Measurements from ENCODE around the gene AHNAK.
"Not testable (repeated sequence)": the region's sequence is repeated elsewhere in the genome, so short reads cannot be mapped to it uniquely, and the experiment has no call there.

The AHNAK gene

GRCh38 chr11:62571493-62571892 is 24.9 kb upstream of the AHNAK start:
- DNase-seq, result not testable (repeated sequence)

- DNase-seq, result not testable (repeated sequence)
Measured at GRCh38 chr11:62570903-62571302, 24.3 kb upstream of the AHNAK start.

GRCh38 chr11:62569611-62570010 is 23.0 kb upstream of the AHNAK start:
- DNase-seq, result no peak

DNA sequence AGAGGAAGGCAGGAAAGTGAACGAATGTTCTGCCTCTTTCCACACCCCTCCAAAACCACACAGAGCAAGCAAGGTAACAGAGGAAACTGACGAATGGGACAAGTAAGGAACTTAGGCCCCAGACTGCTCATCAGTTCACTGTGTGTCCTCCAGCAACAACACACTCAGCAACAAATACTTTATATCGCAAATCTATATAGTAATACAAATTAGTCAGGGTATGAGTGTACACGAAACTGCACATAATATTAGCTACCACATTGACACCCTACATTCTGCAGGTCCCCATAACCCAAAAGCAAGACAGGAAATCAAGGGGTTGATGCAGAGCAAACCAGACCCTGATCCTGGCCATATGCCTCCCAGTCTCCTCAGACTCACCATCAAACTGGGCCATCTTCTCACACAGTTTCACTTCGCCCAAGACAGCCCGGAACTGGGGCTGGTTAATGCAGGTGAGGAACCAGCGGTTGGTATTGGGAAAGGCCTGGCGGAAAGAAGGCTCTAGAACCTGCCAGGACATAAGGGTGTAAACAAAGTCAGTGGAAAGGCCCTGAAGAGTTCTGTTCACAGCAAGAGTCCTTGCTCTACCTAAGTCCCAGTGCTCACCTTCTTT is 20.5 kb upstream of the AHNAK start:
- no peak for DNase-seq

DNA sequence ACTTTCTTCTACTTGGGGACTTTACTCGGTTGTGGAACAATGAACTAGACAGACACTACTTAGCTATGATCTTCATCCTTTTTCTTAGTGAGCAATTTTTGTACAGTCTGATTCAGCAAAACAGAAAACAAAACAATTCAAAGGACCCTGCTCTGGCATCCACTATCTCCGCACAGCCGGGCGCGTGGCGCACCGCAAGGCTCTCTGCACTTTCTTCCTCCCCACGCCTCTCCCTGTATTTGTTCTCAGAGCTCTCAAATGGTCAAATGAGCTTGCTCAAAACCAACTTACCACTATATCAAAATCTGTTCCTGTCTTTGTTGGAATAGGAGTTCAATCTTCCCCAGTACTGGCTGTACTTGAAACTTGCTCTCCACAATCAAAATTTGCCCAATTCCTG is 19.6 kb upstream of the AHNAK start:
- DNase-seq, result no peak

GRCh38 chr11:62565100-62565802 is 18.6 kb upstream of the AHNAK start:
- no peak for DNase-seq

DNA sequence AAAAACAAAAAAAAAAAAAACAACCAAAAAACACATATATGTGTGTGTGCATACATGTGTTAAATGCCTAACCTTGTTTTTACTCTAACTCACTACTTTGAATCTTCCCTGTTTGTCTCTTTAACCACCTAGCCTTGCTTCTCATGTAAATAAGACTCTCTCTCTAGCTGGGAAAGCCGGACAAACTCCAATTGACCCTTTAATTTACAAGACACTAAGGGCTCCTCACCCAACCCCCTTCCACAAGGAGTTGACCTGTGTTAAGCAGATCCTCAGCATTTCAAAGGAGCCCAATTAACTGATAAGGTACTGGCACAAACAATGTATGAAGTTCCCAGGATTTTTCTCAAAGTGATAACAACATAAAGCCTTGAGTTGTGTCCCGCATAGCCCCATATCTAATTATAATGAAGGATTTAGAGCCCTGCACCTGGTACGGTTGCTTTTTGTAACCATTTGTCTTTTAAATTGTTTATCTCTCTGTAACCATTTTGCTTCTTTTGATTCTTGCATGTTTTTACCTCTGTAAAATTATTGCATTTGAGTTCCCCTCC is 15.1 kb upstream of the AHNAK start:
- DNase-seq, result not testable (repeated sequence)

DNA sequence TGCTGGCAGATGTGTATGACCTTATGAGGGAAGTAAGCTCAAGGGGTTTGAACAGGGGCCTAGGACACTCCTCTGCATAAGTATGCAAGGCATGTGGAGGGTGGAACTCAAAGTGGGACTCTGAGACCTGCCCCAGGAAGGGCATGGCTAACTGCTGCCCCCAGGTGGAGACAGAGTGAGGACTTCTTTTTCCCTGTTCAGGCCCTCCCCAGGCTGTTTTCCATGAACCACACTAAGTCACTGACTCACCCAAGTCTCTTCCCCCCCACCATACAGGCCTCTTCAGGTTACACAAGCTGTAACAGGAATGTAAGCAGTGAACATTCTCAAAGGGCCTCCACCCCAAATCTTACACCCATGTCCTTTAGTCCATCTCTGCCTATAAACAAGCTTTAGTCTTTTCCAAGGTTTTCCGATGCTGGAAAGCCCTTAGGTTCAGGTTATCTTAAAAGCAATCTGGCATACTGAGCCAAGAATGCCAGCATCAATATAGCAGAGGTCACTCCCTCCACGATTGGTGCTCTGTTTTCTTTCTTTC is 14.0 kb upstream of the AHNAK start:
- peak; percentile 81 for DNase-seq

DNA sequence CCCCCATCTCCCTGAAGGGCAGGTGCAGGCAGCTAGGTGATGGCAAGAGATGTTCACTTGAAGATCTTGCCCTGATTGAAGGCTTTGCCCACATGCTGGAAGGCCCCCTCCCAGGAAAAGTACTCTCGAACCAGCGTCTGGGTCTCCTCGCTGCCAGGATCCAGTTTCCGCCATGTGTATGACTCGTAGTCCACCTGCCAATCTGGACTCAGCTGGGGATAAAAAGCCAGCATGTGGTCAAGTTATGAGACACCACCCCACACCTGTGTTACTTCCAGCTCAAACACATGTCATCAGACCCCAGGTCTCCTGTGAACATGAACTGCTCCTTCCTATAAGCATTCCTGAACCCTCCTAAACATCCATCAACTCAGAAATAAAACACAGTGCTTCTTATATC is 13.0 kb upstream of the AHNAK start:
- not testable (repeated sequence) for DNase-seq

DNA sequence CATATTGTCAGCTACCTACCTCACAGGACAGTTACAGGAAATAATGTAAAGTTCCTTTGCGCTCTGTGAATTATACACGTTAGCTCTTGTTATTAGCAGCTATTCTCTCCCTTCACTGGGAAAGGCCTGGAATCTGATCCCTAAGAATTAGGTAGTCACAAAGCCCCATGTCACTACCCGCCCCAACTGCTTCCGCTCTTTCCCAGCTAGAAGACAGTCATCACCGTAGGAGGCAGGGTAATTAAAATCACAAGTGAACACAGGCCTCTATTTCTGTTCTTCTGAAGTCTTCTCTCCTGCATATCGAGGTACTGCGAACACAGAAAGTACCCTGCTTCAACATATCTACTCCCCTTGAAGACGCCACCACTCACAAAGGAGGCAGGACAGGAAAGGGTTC is 12.6 kb upstream of the AHNAK start:
- no peak for DNase-seq

- no peak for DNase-seq
Measured at GRCh38 chr11:62558669-62559068, 12.1 kb upstream of the AHNAK start.

DNA sequence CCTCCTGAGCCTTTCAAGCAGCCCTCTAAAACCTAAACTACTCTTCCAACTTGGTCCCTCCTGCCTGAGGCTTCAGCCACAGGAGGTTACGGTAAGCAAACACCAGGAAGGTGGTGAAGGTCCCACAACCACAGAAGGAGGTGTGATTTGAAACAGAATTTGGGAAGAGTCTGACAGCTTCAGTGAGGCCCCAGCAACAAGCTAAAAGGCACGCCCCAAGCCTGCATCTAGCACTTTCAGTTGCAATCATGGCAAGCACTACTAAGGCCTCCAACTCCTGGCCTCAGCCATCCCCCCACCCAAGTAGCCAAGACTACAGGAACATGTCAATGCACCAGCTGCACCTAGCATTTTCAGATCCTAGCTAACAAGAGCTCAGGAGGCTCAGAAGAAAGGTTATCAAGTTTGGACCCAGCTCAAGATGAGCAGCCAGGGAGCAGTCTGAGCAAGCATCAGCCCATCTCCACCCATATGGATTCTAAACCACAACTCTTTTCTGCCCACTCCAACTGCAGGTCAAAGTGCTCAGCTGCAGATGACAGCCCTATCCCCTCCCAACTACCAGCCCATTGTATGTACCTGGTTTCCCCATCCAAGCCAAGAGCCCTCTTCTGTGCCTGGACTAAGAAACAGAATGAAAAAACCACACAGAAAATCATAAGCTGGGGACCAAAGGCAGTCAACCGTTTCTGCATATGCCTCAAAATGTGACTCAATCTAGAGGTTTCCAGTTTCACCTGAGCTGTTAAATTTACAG is 10.4 kb upstream of the AHNAK start:
- DNase-seq, result no peak

- DNase-seq, result peak; percentile 87
Measured at GRCh38 chr11:62556108-62556874, 9.7 kb upstream of the AHNAK start.

DNA sequence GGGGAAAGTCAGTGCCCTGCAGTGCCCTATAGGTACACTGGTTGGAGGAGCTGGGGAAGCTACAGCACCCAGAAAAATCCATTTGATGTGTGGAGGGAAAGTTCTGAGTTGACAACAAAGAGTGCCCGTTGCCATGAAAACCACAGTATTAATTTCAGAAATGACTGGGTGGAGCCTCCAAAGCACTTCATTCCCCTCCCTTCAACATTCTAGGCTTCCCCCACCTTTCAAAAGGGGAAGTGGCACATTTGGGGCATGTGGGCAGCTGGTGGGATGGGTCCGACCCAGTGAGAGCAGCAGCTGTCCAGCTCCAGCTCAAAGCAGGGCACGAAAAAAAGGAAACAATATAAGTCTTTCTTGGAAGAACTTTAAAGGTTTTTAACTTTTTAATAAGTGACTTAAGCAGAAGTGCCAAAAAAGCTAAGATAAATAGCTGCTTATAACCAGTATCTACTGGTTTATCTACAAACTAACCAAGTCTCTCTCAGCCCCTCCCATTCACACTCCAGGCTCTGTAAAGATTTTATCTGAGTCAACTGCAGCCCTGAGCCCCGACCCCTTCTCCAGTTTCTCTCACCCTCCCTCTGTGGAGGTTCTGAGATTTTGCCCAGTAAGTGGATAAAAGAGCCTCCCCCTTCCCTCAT is 9.0 kb upstream of the AHNAK start:
- DNase-seq, result peak; percentile 87

DNA sequence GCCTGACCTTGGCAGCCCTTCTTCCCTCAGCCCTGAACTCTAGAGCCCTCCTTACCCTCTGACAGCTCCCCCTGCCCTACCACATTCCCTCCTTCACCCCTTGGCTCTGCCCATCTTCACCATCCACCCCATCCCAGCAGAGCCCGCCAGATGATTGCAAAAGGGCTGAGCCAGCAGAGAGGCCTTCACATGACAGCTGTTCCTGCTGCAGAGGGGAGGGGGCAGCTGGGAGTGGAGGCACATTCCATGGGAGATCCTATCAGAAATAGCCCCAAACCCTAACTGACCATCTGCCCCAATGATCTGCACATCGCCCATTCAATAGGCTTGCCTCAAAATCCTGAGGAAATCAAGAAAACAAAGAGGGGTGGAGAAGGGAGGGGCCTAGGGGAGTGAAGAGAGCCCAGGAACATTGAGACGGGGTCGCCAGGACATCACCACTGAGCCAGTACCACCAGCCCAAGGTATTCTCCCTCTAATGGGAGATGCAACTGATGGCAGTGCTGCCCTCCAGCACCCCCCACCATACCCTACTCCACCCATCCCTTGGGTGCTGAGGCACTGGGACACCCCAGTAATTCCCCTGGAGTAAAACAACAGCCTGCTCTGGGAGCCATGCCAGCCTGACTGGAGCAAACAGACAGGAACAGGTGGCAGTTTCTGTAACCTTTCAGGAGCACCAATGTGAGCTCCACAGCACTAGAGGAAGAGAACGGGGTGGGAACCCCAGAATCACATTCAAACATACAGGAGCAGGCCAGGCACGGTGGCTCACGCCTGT is 8.0 kb upstream of the AHNAK start:
- DNase-seq, result no peak

DNA sequence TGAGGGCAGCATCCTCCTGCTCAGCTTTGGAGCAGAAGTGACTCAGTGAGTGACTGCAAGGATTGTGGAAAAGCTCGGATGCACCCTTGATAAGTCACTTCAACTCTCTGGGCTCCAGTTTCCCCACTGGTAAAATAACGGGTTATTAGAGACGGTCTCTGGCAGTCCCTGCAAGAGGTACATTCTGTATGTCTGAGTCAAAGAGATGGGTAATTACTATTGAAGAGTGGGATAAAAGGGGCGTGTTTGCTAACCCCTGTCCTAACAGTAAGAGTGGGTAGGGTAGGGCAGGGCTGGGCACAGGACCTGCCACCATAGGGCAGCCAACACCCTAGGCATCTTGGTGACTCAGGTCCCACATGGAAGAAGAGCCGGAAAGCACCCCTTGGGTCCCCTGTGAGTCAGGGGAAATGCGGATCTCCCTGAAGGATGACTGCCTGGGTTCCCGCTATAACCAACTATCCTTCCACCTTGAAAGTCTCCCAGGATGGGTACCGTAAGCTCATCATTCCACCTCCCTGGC is 7.3 kb upstream of the AHNAK start:
- peak; percentile 70 for DNase-seq

- DNase-seq, result peak; percentile 82
Measured at GRCh38 chr11:62553080-62553838, 6.7 kb upstream of the AHNAK start.

- peak; percentile 52 for DNase-seq
Measured at GRCh38 chr11:62552485-62553079, 6.0 kb upstream of the AHNAK start.

GRCh38 chr11:62550478-62550877 is 3.9 kb upstream of the AHNAK start:
- DNase-seq, result not testable (repeated sequence)

Measured in CD4-positive, alpha-beta T cell treated with Interferon gamma for 1 hour (primary cell).